ENCODE measurements around the gene AOC2. TPM values are rescaled to one million over a fixed set of nuclear protein-coding genes. Genes with fewer than 3 reads are reported as not detected.
"Not testable (repeated sequence)": the region's sequence is repeated elsewhere in the genome, so short reads cannot be mapped to it uniquely, and the experiment has no call there.

AOC2 gene
- polyA plus RNA-seq, 3 donors, result 0.74 to 0.82 (median 0.80) TPM

- no peak for DNase-seq (ENCODE audit: low read depth in 3 of 3, low spot score in 2 of 3)
These were observed 9.2 kb downstream of the AOC2 start for GRCh38 chr17:42853597-42853967.

- DNase-seq (ENCODE audit: low read depth in 3 of 3, low spot score in 2 of 3), result no peak
These were observed 9.8 kb downstream of the AOC2 start for GRCh38 chr17:42853968-42854790.

- no peak for DNase-seq (ENCODE audit: low read depth in 3 of 3, low spot score in 2 of 3)
These were observed 10.7 kb downstream of the AOC2 start for GRCh38 chr17:42855048-42855596.

- not testable (repeated sequence) for DNase-seq (ENCODE audit: low read depth in 3 of 3, low spot score in 2 of 3)
These were observed 11.7 kb downstream of the AOC2 start for GRCh38 chr17:42856093-42856492.

GRCh38 chr17:42856516-42856915, 12.1 kb downstream of the AOC2 start:
- DNase-seq (ENCODE audit: low read depth in 3 of 3, low spot score in 2 of 3), result not testable (repeated sequence)

- no peak for DNase-seq (ENCODE audit: low read depth in 3 of 3, low spot score in 2 of 3)
These were observed 13.0 kb downstream of the AOC2 start for GRCh38 chr17:42857389-42857788.

GRCh38 chr17:42865638-42866094, 21.3 kb downstream of the AOC2 start:
- no peak for DNase-seq (ENCODE audit: low read depth in 3 of 3, low spot score in 2 of 3)

- DNase-seq (ENCODE audit: low read depth in 3 of 3, low spot score in 2 of 3), result no peak
These were observed 21.8 kb downstream of the AOC2 start for GRCh38 chr17:42866216-42866615.

GRCh38 chr17:42866631-42867575, 22.5 kb downstream of the AOC2 start:
- DNase-seq (ENCODE audit: low read depth in 3 of 3, low spot score in 2 of 3), result no peak

GRCh38 chr17:42867694-42868261, 23.4 kb downstream of the AOC2 start:
- not testable (repeated sequence) for DNase-seq (ENCODE audit: low read depth in 3 of 3, low spot score in 2 of 3)

GRCh38 chr17:42868338-42868737, 24.0 kb downstream of the AOC2 start:
- DNase-seq (ENCODE audit: low read depth in 3 of 3, low spot score in 2 of 3), result no peak

GRCh38 chr17:42871647-42872046, 27.3 kb downstream of the AOC2 start:
- no peak for DNase-seq (ENCODE audit: low read depth in 3 of 3, low spot score in 2 of 3)

- DNase-seq (ENCODE audit: low read depth in 3 of 3, low spot score in 2 of 3), result no peak
These were observed 28.0 kb downstream of the AOC2 start for GRCh38 chr17:42872251-42872965.

GRCh38 chr17:42873315-42873714, 28.9 kb downstream of the AOC2 start:
- DNase-seq (ENCODE audit: low read depth in 3 of 3, low spot score in 2 of 3), result no peak

- not testable (repeated sequence) for DNase-seq (ENCODE audit: low read depth in 3 of 3, low spot score in 2 of 3)
These were observed 29.7 kb downstream of the AOC2 start for GRCh38 chr17:42873932-42874695.

- no peak for DNase-seq (ENCODE audit: low read depth in 3 of 3, low spot score in 2 of 3)
These were observed 32.7 kb downstream of the AOC2 start for GRCh38 chr17:42877037-42877436.

- no peak for DNase-seq (ENCODE audit: low read depth in 3 of 3, low spot score in 2 of 3)
These were observed 33.9 kb downstream of the AOC2 start for GRCh38 chr17:42878123-42878880.

- no peak for DNase-seq (ENCODE audit: low read depth in 3 of 3, low spot score in 2 of 3)
These were observed 34.7 kb downstream of the AOC2 start for GRCh38 chr17:42878924-42879595.

Data from right renal cortex interstitium (tissue), 3 donors.